Amniotic stem cell (primary cell): Measurements from ENCODE around the gene C8B.

Source experiments
- DNase-seq: peaks from one replicate; lab custom pipeline; 2025; lab: John Stamatoyannopoulos, UW

The C8B gene

DNA sequence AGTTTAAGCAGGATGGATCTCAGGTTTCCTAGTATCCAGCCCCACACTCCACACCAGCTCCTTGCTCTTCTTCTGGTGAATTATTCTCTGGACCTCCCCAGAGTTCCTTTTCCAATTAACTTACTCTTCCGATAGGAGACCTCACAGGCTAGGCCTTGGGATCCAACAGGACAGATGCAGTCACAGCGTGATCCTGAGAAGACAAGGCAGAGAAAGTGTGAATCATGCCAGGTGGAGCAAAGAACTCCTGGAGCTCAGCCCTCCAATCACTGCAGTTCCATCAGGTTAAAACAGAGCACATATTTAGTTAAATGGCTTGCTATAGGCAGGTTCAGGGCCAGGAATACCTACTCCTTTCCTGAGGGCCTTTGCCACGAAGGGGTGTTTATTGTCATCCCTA lies 34.1 kb downstream of the C8B start:
- no peak for DNase-seq

DNA sequence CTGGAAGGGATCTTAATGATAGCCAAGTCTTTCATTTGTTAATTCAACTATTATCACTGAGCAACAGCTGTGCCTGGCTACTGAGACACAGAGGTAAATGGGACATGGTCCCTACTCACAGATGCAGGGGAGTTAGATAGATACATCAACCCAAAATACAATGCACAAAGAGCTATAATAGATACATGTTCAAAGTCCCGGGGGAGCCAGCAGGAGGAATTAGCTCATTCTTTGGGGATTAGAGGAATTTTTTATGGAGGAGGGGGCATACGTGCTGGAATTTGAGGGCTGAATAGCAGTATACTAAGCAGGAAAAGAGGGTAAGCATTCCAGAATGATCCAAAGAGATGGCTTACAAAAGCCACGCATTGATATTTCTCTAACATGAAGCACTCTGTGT lies 34.6 kb downstream of the C8B start:
- no peak for DNase-seq

DNA sequence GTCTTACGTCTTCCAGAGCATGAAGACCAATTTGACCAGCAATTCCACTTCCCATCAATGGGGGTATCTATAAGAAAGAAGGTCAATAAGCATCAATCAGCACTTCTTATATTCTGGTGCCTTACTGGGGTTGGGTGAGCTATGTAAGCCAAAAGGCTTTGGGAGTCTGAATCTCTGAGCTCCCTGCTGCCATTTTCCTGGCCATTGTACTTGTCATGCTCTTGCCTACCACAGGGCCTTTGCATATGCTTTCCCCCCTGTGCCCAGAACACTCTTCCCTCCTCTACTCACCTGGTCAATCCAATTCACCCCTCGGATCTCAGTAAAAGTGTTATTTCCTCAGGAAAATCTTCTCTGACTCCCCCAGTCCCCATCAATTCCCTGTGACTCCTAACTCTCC lies 36.3 kb downstream of the C8B start:
- DNase-seq = no peak

DNA sequence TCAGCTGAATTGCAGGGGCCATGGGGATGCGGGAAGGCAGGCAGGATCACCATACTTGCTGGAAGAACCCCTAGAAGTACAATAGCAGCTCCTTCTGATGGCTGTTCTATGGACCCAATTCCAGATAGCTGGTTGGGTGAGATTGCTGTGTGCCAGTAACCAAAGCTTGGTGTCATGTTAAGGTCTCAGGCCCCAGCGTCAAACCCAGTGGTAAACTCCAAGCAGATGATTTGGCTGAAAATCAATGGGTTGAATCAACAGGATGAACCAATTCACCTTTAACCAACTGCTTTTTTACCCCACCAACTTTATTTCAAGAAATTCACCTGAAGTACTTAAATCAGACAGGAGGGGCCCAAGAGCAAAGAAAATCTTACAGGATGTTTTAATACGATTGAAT lies 37.8 kb downstream of the C8B start:
- DNase-seq = no peak

DNA sequence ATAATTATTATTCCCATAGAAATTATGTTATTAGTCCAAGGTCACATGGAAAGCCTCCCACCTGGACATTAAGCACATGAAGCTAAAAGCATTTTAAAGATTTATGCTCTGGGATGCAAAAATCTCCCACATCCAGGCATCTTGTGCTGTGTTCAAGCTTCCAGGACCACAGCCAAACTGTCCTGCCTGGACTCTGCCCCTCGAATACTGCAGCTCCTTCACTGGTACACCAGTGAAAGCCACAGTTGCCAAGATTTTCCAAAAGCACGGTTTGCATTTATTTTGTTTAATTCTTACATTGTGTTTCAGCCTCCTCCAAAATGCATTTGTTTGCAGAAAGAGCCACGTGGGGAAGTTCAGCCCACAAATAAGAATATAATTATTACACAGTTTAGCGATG lies 38.6 kb downstream of the C8B start:
- DNase-seq = no peak

DNA sequence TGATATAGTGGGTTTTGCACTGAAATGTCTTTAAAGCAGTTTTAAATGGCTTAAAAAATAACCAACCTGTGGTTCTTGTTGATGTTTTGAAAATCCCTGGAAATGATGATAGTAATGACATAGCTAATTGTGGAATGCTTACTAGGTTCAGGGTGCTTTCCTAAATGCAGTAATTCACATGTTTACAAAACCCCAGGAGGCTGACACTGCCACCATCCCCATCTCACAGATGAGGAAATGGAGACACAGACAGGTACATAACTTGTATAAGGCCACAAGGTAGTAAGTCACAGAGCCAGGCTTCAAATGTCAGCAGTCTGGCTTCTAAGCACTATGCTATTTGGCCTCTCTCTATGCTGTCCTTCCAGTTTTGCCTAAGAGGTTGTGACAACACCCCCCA lies 40.6 kb downstream of the C8B start:
- no peak for DNase-seq

DNA sequence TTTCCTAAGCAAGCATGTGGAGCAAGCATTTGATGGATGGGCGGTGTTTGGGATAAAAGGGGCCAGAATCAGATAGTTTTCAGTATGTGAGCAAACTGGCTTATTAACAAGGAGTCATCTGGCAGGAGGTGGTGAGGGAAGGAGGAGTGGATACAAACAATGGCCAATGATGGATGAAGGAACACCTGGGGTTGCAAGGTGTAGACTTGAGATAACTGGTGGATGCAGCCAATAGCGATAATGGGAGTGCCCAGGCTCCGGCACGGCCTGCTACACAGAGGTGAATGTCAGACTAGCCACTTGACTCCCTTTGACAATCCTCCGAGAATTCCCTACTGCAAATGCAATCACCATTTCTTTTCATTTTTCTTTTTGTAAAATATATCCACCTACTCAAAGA lies 41.7 kb downstream of the C8B start:
- DNase-seq = no peak

DNA sequence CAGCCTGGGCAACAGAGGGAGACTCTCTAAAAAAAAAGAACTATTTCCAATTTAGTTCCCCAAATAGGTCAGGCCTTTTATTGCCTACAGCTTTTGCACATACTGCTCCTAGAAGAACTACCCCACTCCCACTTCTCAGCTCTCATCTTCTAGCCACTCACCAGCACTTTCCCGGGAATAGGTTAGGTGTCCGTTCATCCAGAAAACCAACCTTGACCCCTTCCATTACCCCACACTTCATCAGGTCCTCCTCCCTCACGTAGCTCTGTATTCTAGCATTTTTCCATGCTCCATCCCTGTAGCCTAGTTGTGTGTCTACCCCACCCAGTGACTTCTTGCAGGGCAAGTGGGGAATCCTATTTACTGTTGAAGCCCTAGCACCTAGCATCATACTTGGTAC lies 42.6 kb downstream of the C8B start:
- no peak for DNase-seq

DNA sequence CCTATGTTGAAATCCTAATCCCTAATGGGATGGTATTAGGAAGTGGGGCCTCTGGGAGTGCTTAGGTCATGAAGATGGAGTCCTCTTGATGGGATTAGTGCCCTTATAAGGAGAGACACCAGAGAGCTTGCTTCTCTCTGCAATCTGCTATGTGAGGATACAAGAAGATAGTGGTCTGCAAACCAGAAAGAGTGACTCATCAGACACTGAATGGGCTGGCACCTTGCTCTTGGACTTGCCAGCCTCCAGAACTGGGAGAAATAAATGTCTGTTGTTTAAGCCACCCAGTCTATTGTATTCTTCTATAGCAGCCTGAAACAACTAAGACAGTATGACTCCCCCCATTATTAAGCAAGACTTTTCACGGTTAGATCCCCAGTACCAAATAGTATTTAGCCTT lies 43.3 kb downstream of the C8B start:
- no peak for DNase-seq

DNA sequence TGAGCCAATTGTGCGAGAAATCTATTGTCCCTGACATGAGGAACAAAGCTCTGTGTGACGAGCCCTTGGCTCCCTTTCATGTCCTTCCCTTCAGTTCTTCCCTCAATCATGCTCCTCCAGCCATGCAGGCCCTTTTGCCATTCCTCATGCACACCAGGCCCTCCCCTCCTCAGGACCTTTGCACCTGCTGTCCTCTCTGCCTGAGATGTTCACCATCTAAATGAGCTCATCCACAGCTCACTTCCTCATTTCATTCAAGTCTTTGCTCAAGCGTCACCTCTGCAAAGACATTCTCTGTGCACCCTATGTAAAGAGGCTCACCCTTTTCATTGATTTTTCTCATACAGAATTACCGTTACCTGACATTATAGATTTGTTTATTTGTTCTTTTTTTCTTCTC lies 43.7 kb downstream of the C8B start:
- DNase-seq = no peak

DNA sequence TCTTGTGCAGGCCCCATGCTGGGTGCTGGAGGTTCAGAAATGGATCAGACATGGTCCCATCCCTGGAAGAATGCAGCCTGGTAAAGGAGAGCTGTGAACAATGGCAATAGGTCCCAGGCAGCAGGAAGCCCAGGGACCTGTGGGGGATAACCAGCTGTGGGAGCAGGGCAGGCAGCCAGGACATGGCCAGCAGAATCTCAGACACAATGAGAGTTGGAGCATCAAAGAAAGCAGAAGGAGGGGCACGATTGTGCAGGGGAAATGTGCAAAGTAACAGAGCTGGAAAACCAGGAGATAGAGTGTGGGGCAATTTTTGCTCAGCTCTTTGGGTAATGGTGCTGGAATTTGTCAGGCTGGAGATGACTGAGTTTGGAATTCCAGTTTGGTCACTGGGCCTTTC lies 44.3 kb downstream of the C8B start:
- no peak for DNase-seq

DNA sequence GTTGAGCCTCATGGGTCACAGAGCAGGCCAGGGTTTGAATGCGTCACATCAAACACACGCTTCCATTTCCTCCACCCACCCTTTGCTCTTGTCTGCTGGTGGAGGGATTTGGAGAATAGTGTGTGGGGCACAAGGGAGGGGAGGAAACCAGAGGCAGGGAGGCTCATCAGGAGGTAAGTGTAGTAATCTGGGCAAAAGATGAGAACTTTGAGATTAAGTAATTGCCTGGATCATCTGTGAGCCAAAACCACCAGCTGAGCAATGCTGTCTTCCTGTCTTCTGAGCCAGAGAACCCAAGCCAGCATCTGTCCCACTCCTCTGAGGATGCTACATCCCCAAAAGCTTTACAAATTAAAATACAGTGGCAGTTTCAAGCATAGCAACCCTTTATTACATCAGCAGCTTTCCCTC lies 45.2 kb downstream of the C8B start:
- no peak for DNase-seq

DNA sequence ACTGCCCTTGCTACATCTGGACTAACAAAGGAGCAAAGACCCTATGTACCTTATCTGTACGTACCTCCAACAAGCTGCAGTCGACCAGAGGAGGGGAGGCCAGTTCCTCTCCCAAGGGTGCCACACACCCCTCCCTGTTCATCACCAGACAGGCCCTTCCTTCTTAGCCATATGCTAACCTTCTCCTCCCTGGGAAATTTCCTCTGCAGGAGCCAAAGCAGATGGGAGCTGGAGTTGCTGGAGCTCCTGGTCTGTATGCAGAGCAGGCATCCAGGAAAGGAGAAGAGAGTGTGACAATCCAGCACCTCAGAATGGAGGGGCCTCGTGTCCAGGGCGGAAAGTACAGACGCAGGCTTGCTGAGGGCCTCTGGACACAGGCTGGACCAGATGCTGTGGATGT lies 48.5 kb downstream of the C8B start:
- no peak for DNase-seq

DNA sequence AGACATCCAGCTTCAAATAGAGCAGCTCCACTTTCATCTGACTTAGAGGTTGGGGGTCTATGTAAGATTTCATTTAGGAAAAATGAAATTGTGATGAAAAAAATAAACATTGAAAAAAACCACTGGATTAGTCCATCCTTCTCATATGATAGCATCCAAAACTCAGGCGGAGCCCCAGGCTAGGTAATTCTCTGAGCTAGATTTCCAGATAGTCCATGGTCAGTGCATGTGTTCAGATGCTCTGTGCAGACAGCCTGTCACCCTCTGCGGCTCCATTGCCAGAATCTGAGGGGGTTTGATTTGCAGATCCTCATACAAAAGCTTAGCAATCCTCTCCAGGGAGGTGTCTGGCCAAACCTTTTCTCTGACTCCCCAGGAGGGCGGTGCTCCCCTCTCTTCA lies 49.2 kb downstream of the C8B start:
- no peak for DNase-seq

DNA sequence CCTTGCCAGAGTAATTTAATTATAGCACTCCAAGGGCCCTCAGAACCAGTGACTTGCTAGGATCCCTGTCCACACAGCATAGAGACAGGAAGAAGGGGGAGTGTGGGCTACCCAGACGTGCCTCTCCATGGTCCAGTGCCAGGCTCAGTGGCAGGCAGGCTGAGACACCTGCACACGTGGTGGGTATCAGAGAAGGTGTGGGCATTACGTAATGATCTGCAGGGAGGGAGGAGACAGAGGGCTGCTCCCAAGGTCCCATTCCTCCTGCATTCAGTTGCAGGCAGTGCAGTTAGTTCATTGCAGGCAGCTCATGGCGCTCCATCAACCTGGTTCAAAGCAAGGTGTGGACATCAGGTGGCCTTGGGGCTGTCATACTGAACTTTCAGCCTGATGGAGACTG lies 49.9 kb downstream of the C8B start:
- no peak for DNase-seq

DNA sequence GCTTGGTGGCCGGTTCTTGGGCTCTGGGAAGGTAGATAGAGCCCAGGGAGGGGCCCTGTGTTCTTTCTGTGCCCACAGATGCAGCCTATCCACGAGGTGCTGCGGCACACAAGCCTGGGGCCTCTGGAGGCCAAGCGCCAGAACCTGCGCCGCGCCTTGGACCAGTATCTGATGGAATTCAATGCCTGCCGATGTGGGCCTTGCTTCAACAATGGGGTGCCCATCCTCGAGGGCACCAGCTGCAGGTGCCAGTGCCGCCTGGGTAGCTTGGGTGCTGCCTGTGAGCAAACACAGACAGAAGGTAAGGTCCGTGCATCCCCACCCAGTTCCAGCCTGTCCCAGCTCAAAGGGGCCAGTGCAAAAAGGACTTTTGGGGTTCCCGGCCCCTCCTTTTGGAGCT lies 53.5 kb downstream of the C8B start:
- DNase-seq = no peak

DNA sequence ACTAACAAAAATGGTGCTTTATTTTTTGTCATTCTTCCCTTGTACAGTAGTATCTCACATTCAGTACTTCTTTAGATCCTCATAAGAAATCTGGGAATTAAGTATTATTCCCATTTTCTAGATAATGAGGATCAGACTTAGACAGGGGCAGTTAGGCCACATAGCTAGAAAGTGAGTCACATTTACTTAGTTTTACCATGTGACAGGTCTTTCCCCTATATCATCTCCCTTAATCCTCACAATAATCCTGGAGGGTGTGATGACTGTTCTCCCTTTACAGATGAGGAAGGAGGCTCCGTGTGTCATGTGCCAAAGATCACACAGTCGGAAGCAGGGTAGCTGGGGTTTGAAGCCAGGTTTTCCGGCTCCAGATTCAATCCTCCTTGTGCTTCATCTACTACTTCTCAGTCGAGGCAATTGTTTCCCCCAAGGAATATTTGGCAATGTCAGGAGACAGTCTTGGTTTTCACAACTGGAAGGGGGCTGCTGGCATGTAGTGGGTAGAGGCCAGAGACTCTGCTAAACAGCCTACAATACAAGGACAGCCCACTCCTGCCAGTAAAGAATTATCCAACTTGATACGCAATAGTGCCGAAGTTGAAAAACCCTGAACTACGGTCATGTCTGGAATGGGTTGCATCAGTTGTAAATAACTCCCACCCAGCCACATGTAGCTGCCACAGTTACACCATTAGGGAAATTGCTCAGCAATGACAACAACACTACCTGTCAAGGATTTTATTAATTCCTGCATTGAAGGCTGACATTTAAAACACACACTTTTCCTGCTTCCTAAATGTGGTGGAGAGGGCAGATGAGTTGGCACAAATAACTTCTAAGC lies 54.5 kb downstream of the C8B start:
- no peak for DNase-seq

DNA sequence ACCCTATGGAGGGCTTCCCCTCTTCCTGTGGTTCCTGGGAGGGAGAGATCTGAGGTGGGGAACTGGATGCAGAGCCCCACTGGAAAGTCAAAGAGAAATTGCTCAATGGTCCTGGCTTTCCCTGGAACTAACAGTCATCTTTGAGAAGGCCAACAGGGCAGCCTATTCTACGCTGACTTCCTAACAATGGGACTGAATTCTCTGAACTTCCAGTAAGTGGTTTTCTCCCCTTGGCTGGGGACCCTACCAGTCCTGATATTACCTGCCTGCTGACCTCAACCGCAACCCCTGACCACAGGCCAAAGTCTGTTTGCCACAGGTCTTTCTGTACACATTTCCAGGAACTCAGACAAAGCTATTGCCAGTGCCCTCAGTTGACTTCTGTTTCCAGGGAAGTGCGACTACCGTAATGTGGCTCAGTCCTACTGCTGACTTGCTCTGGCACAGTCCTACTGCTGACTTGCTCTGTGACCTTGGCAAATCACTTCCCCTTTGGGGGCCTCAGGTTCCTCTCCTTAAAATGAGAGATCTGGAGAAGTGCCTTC lies 55.3 kb downstream of the C8B start:
- no peak for DNase-seq

DNA sequence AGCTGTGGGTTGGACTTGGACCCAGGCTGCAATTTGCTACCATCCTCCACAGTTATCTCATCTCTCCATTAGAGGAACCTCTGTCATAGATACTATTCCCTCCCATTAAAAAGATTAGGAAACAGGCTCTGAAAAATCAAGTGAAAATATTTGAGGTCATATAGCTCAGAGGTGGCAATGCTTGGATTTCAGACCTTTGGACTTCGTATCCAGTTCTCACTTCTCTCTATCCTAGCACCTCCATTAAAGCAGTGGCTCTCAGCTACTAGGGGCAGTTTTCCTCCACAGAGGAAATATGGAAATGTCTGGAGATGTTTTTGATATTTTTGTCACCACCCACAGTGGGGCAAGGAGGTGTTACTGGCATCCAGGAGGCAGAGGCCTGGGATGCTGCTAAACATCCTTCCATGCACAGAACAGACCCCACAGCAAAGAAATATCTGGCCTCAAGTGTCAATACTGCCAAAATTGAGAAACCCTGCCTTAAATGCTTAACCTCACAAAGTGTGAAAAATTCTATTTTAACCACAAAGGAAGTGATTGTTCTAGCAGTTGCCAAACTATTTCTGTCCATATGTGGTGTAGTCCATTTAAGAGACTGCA lies 57.1 kb downstream of the C8B start:
- no peak for DNase-seq

DNA sequence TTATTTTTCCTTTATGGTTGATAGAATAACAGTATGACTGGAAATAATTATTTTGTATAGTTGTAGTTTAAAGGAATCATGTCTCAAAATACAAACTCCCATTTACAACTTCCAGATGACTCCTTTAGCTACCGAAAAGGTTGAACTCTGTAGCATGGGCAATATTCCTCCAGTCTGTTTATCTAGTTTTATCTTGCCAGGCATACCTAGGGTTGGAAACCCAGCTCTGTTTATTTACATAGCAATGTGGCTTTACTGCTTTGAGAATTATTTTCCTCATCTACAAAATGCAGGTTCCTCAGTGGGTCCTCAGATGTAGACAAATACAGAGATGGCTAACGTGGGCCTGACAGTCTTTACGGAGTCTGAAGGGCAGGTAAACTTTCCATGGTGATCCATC lies 60.1 kb downstream of the C8B start:
- DNase-seq = no peak

DNA sequence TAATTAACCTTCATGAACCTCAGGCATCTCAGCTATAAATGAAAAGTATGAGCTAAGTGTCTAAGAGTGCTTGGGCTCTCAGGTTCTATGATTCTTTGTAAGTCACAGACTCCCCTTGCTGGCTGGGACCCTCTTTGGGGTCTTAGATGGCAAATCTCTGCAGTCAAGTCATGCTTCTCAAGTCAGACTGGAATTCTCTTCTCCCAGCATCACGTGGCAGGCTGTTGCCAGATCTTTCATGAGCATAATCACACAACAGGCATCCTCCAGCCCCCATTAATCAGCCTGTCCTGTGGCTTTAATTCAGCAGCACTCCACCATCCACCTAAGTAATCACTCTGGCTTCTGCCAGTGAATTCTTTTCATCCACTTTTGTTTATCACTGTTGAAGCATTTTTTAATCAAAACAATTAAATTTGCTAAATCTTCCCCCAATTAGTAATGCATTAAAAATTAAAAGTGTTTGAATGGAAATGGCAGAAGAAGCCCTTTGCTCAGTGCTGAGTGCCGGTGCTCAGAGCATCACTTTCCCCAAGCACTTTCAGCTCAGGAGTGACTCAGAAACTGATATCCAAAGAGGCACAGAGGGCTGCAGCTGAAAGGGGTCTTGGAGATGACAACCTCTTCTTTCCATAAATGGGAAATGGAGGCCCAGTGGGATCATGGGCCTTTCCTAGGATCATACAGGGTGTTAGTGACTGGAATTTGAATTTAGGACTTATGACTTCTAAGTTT lies 61.0 kb downstream of the C8B start:
- no peak for DNase-seq

DNA sequence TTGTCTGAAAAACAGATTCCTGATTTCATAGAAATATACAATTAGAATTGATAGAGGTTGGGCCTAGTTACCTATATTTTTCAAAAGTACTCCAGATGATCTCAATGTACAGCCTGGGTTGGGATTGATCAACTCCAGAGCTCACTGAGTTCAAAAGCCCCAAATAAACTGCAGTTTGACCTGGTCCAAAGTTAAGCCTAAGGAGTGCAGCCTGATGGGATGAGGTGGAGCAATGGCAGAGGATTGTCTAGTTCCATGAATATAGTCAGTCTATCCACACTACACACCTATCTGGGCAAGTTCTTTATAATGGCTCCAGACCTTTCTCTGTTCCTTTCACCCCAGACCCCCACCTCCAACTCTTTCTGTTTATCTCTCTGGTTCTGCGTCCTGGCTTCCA lies 62.0 kb downstream of the C8B start:
- DNase-seq = no peak

DNA sequence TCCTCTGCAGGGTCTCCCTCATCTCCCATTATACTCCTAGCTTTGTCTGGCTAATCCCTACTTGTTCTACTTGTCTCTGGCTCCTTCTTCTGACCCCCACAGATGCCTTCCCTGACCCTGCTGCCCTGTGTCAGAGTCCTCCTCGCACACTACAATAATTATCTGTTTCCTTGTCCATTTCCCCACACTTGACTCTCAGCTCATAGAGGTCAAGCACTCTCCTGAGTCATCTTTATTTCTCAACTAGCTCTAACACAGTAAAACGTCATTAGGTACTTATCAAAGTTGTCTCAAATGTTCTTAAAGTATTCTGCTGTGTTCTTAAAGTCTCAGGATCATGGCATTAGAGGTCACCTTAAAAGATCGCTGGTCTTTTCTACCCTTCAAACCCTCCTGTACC lies 64.1 kb downstream of the C8B start:
- DNase-seq = no peak
